ENCODE measurements around the gene PTPA. TPM values are rescaled to one million over a fixed set of nuclear protein-coding genes. Genes with fewer than 3 reads are reported as not detected.
"Not testable (repeated sequence)": the region's sequence is repeated elsewhere in the genome, so short reads cannot be mapped to it uniquely, and the experiment has no call there.

Gene PTPA
- polyA plus RNA-seq, 1 donor from 2014 or later = 62.8 TPM

GRCh38 chr9:129121483-129121882, 10.3 kb downstream of the PTPA start:
- no peaks in the 10 kb centered on the region for H3K27me3 ChIP-seq (ENCODE audit: insufficient read depth, low read depth, low read length)
- no peaks in the 10 kb centered on the region for H3K9me3 ChIP-seq (ENCODE audit: low read length)
- TF ChIP-seq REST (IDR thresholded peaks at IDR 0.05; ENCODE audit: borderline replicate concordance) = no peak
- TF ChIP-seq POLR2AphosphoS5 (IDR thresholded peaks at IDR 0.05) = no peak
- TF ChIP-seq SMC3 (conservative IDR thresholded peaks at IDR 0.05; ENCODE audit: poor library complexity) = no peak
- no peak for TF ChIP-seq TAF1 (IDR thresholded peaks at IDR 0.05; ENCODE audit: low read depth)
- TF ChIP-seq EZH2 (IDR thresholded peaks at IDR 0.05; ENCODE audit: borderline replicate concordance, insufficient read depth, low read length, poor library complexity, severe bottlenecking) = no peak
- TF ChIP-seq EP300 (conservative IDR thresholded peaks at IDR 0.05; ENCODE audit: poor library complexity, severe bottlenecking) = no peak
- TF ChIP-seq MXI1 (conservative IDR thresholded peaks at IDR 0.05; ENCODE audit: poor library complexity, severe bottlenecking) = no peak
- TF ChIP-seq CTCF (IDR thresholded peaks at IDR 0.05; ENCODE audit: poor library complexity, severe bottlenecking) = no peak
- TF ChIP-seq RAD21 (conservative IDR thresholded peaks at IDR 0.05) = no peak
- no peaks in the 10 kb centered on the region for H3F3A ChIP-seq (ENCODE audit: insufficient read depth, low read length, poor library complexity, severe bottlenecking)
- no peaks in the 10 kb centered on the region for H3K9me2 ChIP-seq (ENCODE audit: insufficient read depth, low read length)
- H3K9ac ChIP-seq (ENCODE audit: low read length) = no peak overlapping the region
- H2AFZ ChIP-seq (ENCODE audit: low read depth, low read length) = no peak overlapping the region
- H3K4me3 ChIP-seq (ENCODE audit: low read length) = no peak overlapping the region
- no peaks in the 10 kb centered on the region for H3K36me3 ChIP-seq (ENCODE audit: insufficient read depth, low read length)
- H3K27ac ChIP-seq (ENCODE audit: low read length) = no peak overlapping the region
- peaks cover 12% of the 10 kb centered on the region for H3K79me2 ChIP-seq (replicated peaks; ENCODE audit: insufficient read depth, low read length)
- H4K20me1 ChIP-seq (ENCODE audit: insufficient read depth) = no peaks in the 10 kb centered on the region
- H3K4me2 ChIP-seq (ENCODE audit: low read length) = no peak overlapping the region

- Histone ChIP-seq H3K27me3 (ENCODE audit: insufficient read depth, low read depth, low read length) (no peaks in the 10 kb centered on the region), H4K20me1 (ENCODE audit: insufficient read depth) (no peaks in the 10 kb centered on the region), H2AFZ (ENCODE audit: low read depth, low read length) (no peak overlapping the region), H3K4me2 (ENCODE audit: low read length) (no peak overlapping the region), H3K9me3 (ENCODE audit: low read length) (no peaks in the 10 kb centered on the region), H3K4me3 (ENCODE audit: low read length) (no peak overlapping the region), H3K9me2 (ENCODE audit: insufficient read depth, low read length) (no peaks in the 10 kb centered on the region), H3F3A (ENCODE audit: insufficient read depth, low read length, poor library complexity, severe bottlenecking) (no peaks in the 10 kb centered on the region), H3K36me3 (ENCODE audit: insufficient read depth, low read length) (no peaks in the 10 kb centered on the region), H3K79me2 (replicated peaks; ENCODE audit: insufficient read depth, low read length) (peaks cover 6% of the 10 kb centered on the region), H3K9ac (ENCODE audit: low read length) (no peak overlapping the region), H3K27ac (ENCODE audit: low read length) (no peak overlapping the region)
- TF ChIP-seq SMC3 (conservative IDR thresholded peaks at IDR 0.05; ENCODE audit: poor library complexity) = no peak
- no peak for TF ChIP-seq EZH2 (IDR thresholded peaks at IDR 0.05; ENCODE audit: borderline replicate concordance, insufficient read depth, low read length, poor library complexity, severe bottlenecking)
- no peak for TF ChIP-seq REST (IDR thresholded peaks at IDR 0.05; ENCODE audit: borderline replicate concordance)
- TF ChIP-seq RAD21 (conservative IDR thresholded peaks at IDR 0.05) = no peak
- no peak for TF ChIP-seq EP300 (conservative IDR thresholded peaks at IDR 0.05; ENCODE audit: poor library complexity, severe bottlenecking)
- TF ChIP-seq TAF1 (IDR thresholded peaks at IDR 0.05; ENCODE audit: low read depth) = no peak
- TF ChIP-seq POLR2AphosphoS5 (IDR thresholded peaks at IDR 0.05) = no peak
- no peak for TF ChIP-seq MXI1 (conservative IDR thresholded peaks at IDR 0.05; ENCODE audit: poor library complexity, severe bottlenecking)
- TF ChIP-seq CTCF (IDR thresholded peaks at IDR 0.05; ENCODE audit: poor library complexity, severe bottlenecking) = no peak
Measured at GRCh38 chr9:129122133-129122532, 10.9 kb downstream of the PTPA start.

GRCh38 chr9:129122976-129123375, 11.8 kb downstream of the PTPA start:
- not testable (repeated sequence) for H3K9me3 ChIP-seq (ENCODE audit: low read length); H4K20me1 ChIP-seq (ENCODE audit: insufficient read depth); H3K9ac ChIP-seq (ENCODE audit: low read length); H3K27ac ChIP-seq (ENCODE audit: low read length); H3K79me2 ChIP-seq (replicated peaks; ENCODE audit: insufficient read depth, low read length); H3K9me2 ChIP-seq (ENCODE audit: insufficient read depth, low read length); H3K36me3 ChIP-seq (ENCODE audit: insufficient read depth, low read length); H2AFZ ChIP-seq (ENCODE audit: low read depth, low read length); H3F3A ChIP-seq (ENCODE audit: insufficient read depth, low read length, poor library complexity, severe bottlenecking); H3K4me2 ChIP-seq (ENCODE audit: low read length); H3K4me3 ChIP-seq (ENCODE audit: low read length); H3K27me3 ChIP-seq (ENCODE audit: insufficient read depth, low read depth, low read length)
